PC-3 (cell line): ENCODE data around the gene UGT1A3.

ENCODE experiments used
- CTCF ChIP-seq: fragments of 300-600 bp; sonication (generic); conservative IDR thresholded peaks from 2 replicates; pipeline ENCODE4 v1.5.1; 2017; ENCODE audit warnings: antibody characterized with exemption, low read depth, mild to moderate bottlenecking, low read length
- EZH2 ChIP-seq: fragments of 300-600 bp; sonication (generic); IDR thresholded peaks from one replicate; pipeline ENCODE4 v1.6.1; 2017; ENCODE audit warnings: antibody characterized with exemption, mild to moderate bottlenecking, low read length; ENCODE audit not compliant: unreplicated experiment

- no peak for TF ChIP-seq CTCF
- TF ChIP-seq EZH2, result no peak
These were observed 40.5 kb upstream of the UGT1A3 start for GRCh38 chr2:233688341-233688740.
